ENCODE measurements around the gene MACC1.

The MACC1 gene

GRCh38 chr7:20217193-20217948 is at the start of gene MACC1:
MACC1 (minus strand) TSS chr7:20217384; CDS start chr7:20161862, 55,522 bp downstream.
- DNase-seq = no peak

GRCh38 chr7:20264623-20265022 is 47.4 kb upstream of the MACC1 start:
- no peak for DNase-seq

- no peak for DNase-seq
Observed at GRCh38 chr7:20260223-20260622, 43.0 kb upstream of the MACC1 start.

GRCh38 chr7:20257212-20257611 is 40.0 kb upstream of the MACC1 start:
- DNase-seq = no peak

GRCh38 chr7:20249920-20250319 is 32.7 kb upstream of the MACC1 start:
- DNase-seq = no peak

- no peak for DNase-seq
Observed at GRCh38 chr7:20249376-20249775, 32.2 kb upstream of the MACC1 start.

GRCh38 chr7:20246236-20246635 is 29.1 kb upstream of the MACC1 start:
- DNase-seq = no peak

GRCh38 chr7:20244334-20245120 is 27.3 kb upstream of the MACC1 start:
- DNase-seq = no peak

- no peak for DNase-seq
Observed at GRCh38 chr7:20241911-20242261, 24.7 kb upstream of the MACC1 start.

- DNase-seq = no peak
Observed at GRCh38 chr7:20241194-20241910, 24.2 kb upstream of the MACC1 start.

- DNase-seq = no peak
Observed at GRCh38 chr7:20240080-20240926, 23.1 kb upstream of the MACC1 start.

- no peak for DNase-seq
Observed at GRCh38 chr7:20238754-20239324, 21.7 kb upstream of the MACC1 start.

GRCh38 chr7:20238194-20238753 is 21.1 kb upstream of the MACC1 start:
- no peak for DNase-seq

GRCh38 chr7:20237464-20238193 is 20.4 kb upstream of the MACC1 start:
- no peak for DNase-seq

- no peak for DNase-seq
Observed at GRCh38 chr7:20236790-20237189, 19.6 kb upstream of the MACC1 start.

- no peak for DNase-seq
Observed at GRCh38 chr7:20236043-20236442, 18.9 kb upstream of the MACC1 start.

GRCh38 chr7:20235288-20235687 is 18.1 kb upstream of the MACC1 start:
- DNase-seq = no peak

GRCh38 chr7:20233362-20233761 is 16.2 kb upstream of the MACC1 start:
- no peak for DNase-seq

- DNase-seq = no peak
Observed at GRCh38 chr7:20232848-20233247, 15.7 kb upstream of the MACC1 start.

GRCh38 chr7:20229646-20230500 is 12.7 kb upstream of the MACC1 start:
- DNase-seq = no peak
